Measurements from ENCODE around the gene RAB1B. TPM values are rescaled to one million over a fixed set of nuclear protein-coding genes. Genes with fewer than 3 reads are reported as not detected.

RAB1B gene
- total RNA-seq, 4 donors from 2014 or later = 40.6 to 146 (median 94.6) TPM

DNA sequence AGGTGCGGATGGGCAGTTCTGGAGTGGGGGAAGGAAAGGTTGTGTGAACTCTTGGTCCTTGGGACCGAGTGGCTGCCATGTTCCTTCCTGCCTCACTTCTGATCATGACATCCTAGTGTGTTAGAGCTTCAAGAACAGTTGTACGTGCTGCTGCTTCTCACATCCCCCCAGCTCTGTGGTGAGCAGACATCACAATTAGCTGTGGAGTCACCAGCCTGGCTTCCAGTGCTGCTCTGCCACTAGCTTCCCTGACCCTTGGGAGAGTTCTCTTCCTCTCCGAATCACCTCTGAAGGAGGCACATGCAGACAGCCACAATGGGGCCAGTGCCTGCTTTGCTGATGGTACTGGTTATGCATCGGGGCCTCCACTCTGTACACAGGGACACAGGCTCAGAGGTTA lies 6.2 kb upstream of the RAB1B start:
- Histone ChIP-seq H3K27ac (no peak overlapping the region), H3K4me3 (no peak overlapping the region), H3K4me1 (peaks cover 0 to 12% of the 10 kb centered on the region in 2 donors), H3K36me3 (no peaks in the 10 kb centered on the region), H3K9me3 (no peaks in the 10 kb centered on the region), H3K27me3 (no peaks in the 10 kb centered on the region)
- no peak for TF ChIP-seq POLR2A (IDR thresholded peaks at IDR 0.05)
- TF ChIP-seq, protein P1, sequence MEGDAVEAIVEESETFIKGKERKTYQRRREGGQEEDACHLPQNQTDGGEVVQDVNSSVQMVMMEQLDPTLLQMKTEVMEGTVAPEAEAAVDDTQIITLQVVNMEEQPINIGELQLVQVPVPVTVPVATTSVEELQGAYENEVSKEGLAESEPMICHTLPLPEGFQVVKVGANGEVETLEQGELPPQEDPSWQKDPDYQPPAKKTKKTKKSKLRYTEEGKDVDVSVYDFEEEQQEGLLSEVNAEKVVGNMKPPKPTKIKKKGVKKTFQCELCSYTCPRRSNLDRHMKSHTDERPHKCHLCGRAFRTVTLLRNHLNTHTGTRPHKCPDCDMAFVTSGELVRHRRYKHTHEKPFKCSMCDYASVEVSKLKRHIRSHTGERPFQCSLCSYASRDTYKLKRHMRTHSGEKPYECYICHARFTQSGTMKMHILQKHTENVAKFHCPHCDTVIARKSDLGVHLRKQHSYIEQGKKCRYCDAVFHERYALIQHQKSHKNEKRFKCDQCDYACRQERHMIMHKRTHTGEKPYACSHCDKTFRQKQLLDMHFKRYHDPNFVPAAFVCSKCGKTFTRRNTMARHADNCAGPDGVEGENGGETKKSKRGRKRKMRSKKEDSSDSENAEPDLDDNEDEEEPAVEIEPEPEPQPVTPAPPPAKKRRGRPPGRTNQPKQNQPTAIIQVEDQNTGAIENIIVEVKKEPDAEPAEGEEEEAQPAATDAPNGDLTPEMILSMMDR (IDR thresholded peaks at IDR 0.05) = no peak
- intact Hi-C loops (cut with DNase I; ENCODE audit: low total_unique reads) = no loop called here
- DNase-seq = no peak

DNA sequence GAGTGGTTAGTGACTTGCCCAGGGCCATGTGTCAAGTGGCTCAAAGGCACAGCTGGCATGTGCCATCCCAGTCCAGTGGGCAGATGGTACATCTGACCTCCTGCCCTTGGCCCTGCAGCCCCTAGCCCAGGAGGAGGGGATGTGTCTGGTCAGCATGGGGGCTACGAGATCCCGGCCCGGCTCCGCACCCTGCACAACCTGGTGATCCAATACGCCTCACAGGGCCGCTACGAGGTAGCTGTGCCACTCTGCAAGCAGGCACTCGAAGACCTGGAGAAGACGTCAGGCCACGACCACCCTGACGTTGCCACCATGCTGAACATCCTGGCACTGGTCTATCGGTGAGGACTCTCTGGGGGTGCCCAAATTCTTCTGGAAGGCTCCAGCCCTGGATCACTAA lies 5.7 kb upstream of the RAB1B start:
- Histone ChIP-seq H3K27me3 (no peaks in the 10 kb centered on the region), H3K27ac (no peak overlapping the region), H3K4me1 (peaks cover 0 to 12% of the 10 kb centered on the region in 2 donors), H3K9me3 (no peaks in the 10 kb centered on the region), H3K4me3 (no peak overlapping the region), H3K36me3 (no peaks in the 10 kb centered on the region)
- no peak for DNase-seq
- no peak for TF ChIP-seq POLR2A (IDR thresholded peaks at IDR 0.05)
- TF ChIP-seq, protein P1 (IDR thresholded peaks at IDR 0.05) = no peak
- intact Hi-C loops (cut with DNase I; ENCODE audit: low total_unique reads) = no loop called here

DNA sequence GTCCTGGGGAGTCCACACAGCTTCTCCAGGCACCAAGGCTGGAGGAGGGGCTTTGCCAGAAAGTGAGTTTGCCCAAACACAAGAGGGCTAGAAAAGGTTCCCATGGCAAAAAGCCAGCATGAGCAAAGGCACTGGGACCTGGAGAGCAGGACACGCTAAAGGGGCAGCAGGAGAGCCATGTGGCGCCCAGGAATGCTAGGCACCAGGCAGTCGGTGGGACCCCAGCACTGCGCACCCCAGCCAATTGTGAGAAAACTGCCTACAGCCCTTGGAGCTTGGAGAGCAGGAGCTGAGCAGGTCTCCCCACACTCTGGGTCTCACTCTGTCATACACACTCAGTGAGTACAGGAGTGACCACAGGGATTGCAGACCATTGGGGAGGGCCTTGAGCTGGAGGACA lies 5.2 kb upstream of the RAB1B start:
- no peak for TF ChIP-seq POLR2A (IDR thresholded peaks at IDR 0.05)
- TF ChIP-seq, protein P1 (IDR thresholded peaks at IDR 0.05) = no peak
- Histone ChIP-seq H3K9me3 (no peaks in the 10 kb centered on the region), H3K4me3 (no peak overlapping the region), H3K36me3 (no peaks in the 10 kb centered on the region), H3K27me3 (no peaks in the 10 kb centered on the region), H3K4me1 (peaks cover 0 to 12% of the 10 kb centered on the region in 2 donors), H3K27ac (no peak overlapping the region)
- intact Hi-C loops (cut with DNase I; ENCODE audit: low total_unique reads) = no loop called here
- no peak for DNase-seq

DNA sequence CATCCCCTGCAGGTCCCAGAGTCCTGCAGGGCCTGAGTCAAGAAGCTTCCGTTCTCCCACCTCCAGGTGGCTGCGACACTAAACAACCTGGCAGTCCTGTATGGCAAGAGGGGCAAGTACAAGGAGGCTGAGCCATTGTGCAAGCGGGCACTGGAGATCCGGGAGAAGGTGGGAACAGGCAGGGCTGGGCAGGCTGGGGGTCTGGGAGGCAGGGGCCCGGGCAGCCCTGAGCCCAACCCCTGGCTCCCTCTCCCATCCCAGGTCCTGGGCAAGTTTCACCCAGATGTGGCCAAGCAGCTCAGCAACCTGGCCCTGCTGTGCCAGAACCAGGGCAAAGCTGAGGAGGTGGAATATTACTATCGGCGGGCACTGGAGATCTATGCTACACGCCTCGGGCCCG lies 4.7 kb upstream of the RAB1B start:
- H3K9me3 ChIP-seq = no peaks in the 10 kb centered on the region
- TF ChIP-seq, protein P1 (IDR thresholded peaks at IDR 0.05) = no peak
- no peak for TF ChIP-seq POLR2A (IDR thresholded peaks at IDR 0.05)
- intact Hi-C loops (cut with DNase I; ENCODE audit: low total_unique reads) = no loop called here
- H3K4me1 ChIP-seq = peaks cover 0 to 8% of the 10 kb centered on the region in 2 donors
- no peaks in the 10 kb centered on the region for H3K27me3 ChIP-seq
- no peak overlapping the region for H3K4me3 ChIP-seq
- H3K27ac ChIP-seq = no peak overlapping the region
- H3K36me3 ChIP-seq = no peaks in the 10 kb centered on the region
- DNase-seq = no peak

DNA sequence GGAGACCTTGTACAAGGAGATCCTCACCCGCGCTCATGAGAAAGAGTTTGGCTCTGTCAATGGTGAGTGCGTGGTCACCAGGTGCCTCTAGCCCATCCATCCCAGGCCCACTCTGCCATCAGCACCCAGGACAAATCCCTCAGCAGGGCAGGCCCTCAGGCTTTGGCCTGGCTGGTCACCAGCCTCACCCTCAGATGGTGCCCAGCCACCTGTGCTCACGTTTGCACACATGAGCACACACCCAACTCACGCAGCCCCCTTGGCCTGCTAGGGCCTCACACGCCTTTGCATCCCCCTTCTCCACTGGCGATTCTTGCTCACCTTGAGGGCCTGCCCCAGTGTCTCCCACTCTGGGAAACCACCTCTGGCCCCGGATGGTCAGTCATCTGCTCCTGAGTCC lies 4.1 kb upstream of the RAB1B start:
- no peaks in the 10 kb centered on the region for H3K9me3 ChIP-seq
- H3K27me3 ChIP-seq = no peaks in the 10 kb centered on the region
- TF ChIP-seq POLR2A (IDR thresholded peaks at IDR 0.05) = no peak
- TF ChIP-seq, protein P1 (IDR thresholded peaks at IDR 0.05) = no peak
- no peaks in the 10 kb centered on the region for H3K36me3 ChIP-seq
- DNase-seq = no peak
- peaks cover 0 to 9% of the 10 kb centered on the region in 2 donors for H3K4me1 ChIP-seq
- intact Hi-C loops (cut with DNase I; ENCODE audit: low total_unique reads) = no loop called here
- no peak overlapping the region for H3K27ac ChIP-seq
- no peak overlapping the region for H3K4me3 ChIP-seq

Measured in uterus (tissue), 4 donors.